HG03469 (cell line): ENCODE measurements around the gene TTC22.
A peak's percentile ranks its signal among the peaks of the same experiment; 100 is the strongest.
"Not testable (repeated sequence)": the region's sequence is repeated elsewhere in the genome, so short reads cannot be mapped to it uniquely, and the experiment has no call there.

ENCODE experiments used
- ATAC-seq: cut with Tn5 transposase; IDR thresholded peaks from one replicate; pipeline ENCODE4 v1.9.1; 2021; ENCODE audit warnings: mild to moderate bottlenecking, moderate library complexity, moderate number of reproducible peaks; ENCODE audit not compliant: unreplicated experiment

The TTC22 gene

DNA sequence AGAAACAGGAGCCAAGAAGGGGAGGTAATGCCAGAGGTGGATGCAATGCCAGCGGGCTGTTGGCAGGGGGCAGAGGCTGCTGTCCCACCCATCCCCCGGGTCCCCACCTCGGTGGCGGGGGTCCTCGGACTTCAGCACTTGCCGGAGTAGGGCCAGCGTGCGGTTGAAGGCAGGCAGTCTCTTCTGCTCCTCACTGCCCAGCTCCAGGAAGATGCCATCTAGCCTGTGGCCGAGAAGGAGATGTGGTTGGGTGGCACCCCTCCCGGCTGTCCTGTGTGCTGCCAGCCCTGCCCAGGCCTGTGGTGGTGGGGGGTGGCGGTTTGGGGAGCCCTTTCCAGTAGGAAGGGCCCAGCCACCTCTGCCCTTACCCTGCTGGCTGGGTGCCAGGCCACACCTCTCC lies 13.5 kb downstream of the TTC22 start:
- no peak for ATAC-seq

DNA sequence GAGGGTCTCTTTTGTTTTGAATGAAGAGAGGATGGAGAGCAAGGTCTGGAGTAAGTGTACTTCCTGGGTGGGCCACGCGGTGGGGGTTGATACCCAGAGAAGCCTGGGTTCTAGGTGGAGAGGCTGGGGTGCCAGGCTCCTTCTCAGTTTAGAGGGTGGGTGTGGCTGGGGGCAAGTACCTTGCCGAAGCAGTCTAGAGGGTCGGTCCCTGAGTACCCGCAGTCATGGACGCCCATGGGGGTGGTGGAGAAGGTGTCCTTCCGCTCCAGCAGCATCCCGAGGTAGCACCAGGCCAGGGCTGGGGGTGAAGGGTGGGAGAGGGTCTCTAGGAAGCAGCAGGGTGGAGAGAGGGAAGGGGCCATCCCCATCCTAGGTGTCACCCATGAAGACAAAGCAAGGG lies 14.3 kb downstream of the TTC22 start:
- no peak for ATAC-seq

DNA sequence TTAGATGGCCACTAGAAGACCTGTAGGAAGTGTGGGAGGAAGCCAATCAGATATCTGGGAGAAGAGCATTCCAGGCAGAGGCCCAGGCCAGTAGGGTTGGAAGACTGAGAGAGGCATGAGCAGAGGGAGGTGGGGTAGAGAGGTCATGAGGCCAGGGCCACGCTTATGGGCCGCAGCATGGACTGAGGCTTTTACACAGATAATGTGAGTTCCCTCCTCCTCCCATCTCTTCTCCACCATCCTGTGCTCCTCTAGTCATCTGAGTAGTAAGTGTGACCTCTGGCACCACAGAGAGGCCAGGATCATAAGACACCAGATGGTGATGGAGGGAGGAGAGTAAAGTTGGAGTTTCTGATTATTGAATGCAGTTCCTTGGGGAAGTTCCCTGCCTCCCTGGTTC lies 17.1 kb downstream of the TTC22 start:
- ATAC-seq, result no peak

DNA sequence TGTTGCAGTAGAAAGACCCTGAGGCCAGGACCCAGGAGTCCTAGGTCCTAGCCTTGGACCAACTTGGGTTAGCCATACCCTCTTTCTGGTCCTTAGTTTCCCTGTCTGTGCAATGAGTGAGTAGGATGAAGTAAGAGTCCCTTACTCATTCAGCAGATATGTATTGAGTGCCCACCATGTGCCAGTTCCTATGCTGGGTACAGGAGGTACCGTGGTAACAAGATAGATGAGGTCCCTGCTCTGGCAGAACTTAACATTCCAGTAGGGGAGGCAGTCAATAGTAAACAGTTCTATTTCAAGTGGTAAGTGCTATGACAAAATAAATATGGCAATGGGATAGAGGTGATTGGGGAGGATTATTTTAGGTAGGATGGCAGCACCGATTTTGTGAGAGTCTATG lies 18.5 kb downstream of the TTC22 start:
- no peak for ATAC-seq

DNA sequence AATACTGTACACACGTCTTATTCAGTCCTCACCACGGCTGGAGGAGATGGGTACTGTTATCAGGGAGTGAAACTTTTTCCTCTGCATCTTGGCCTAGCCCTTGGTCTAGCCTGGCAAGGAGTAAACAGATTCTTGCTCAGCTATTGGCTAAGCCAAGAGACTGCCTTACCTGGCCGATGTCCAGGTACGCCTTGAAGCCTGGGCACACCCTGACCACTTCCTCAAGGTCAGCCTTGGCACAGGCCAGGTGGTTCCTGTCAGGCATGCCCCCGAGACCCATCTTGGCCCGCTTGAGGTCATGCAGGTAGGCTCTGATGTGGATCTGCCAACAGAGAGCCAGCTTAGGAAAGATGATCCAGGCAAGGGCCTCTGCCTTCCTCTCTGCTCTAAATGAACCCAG lies 19.0 kb downstream of the TTC22 start:
- ATAC-seq, result no peak

DNA sequence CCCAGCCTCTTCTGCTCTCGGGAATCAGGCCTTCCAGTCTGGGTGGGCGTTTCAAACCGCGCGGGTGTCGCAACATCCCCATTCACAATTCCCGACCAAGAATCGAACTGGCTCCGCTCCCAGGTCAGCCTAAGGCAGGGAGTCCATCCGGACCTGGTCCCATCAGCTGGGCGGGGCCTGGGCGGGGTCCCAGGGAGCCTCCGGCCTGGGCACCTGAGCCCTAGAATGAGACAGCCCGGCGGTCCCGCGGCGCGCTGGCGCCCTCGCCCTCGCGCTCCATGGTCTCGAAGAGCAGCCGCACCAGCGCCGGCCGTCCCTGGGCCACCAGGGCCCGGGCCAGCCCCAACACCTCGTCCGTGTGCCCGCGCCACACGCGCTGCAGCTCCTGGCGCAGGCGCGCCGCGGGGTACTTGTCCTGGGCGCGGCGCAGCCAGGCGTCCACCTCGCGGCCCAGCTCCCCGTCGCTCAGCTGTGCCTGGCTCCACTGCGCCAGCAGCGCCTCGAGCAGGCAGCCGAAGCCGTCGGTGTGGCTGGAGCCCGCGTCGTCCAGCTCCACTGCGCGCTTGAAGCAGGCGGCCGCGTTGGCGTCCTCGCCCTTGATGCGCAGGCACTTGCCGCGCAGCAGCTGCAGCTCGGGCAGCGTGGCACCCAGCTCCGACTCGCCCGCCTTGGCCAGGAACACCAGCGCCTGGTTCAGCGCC lies 19.9 kb downstream of the TTC22 start:
- ATAC-seq, result no peak

DNA sequence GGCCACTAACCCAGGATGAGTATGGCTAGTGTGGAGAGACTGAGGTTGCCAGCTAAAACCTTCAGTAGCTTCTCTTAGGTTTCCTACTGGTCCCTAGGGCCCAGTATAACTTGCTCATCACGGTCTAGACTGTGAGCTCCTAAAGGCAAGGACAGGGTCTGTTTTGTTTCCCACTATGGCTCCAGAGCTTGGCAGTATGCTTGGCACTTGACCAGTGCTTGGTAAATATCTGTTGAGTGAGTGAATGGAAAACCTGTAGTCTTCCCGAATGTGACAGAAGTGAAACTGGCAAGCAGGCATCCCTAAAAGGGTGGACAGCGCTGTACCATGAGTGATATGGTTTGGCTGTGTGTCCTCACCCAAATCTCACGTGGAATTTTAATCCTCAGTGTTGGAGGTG lies 23.7 kb downstream of the TTC22 start:
- ATAC-seq, result no peak

DNA sequence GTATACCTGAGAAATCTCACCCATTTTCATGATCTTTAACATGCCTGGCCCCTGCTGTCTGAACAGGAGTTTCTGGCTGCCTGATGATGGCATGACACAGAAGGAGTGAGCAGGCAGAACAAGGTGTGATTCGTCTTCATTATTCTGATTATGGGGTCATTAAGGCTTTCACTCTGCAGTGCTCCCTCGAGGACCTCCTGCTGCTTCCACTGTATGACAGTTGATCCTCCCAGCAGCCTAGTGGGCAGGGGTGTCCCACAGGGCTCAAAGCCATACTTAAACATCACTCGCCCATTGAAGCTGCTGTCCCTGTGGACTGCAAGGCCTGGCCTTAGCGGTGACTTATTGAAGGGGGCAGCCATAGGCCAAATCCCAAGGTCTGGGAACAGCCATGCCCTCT lies 24.1 kb downstream of the TTC22 start:
- no peak for ATAC-seq

DNA sequence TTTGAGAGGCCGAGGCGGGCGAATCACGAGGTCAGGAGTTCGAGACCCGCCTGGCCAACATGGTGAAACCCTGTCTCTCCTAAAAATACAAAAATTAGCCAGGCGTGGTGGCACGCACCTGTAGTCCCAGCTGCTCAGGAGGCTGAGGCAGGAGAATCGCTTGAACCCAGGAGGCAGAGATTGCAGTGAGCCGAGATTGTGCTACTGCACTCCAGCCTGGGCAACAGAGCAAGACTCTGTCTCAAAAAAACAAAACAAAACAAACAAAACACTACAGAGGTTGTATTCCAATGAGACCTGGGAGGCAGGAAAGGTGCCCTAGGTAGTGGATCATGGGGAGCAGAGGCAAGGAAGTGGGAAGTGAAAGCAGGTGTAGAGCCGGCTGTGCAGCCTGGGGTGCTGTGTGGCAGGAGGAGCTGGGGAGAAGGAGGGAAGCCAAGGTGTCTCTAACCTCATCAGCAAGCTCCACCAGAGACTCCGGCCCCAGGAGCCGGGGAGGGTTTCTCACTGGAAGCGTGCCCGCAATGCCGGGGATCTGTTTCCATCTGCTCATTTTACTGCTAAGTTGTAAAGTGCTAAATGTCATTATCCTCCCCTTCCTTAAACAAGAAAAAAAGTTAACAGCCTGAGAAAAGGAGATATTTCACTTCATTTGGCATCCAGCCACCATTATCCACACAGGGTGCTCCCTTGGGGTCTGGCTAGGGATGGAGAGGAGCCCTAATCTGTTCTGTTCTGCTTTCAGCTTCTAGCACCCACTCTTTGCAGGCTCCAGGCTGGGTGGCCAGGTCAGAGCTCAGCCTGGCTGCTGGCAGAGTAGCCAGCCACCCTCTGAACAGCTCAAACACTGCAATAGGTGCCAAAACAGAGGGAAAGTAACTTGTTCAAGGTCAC lies 25.0 kb downstream of the TTC22 start:
- not testable (repeated sequence) for ATAC-seq

DNA sequence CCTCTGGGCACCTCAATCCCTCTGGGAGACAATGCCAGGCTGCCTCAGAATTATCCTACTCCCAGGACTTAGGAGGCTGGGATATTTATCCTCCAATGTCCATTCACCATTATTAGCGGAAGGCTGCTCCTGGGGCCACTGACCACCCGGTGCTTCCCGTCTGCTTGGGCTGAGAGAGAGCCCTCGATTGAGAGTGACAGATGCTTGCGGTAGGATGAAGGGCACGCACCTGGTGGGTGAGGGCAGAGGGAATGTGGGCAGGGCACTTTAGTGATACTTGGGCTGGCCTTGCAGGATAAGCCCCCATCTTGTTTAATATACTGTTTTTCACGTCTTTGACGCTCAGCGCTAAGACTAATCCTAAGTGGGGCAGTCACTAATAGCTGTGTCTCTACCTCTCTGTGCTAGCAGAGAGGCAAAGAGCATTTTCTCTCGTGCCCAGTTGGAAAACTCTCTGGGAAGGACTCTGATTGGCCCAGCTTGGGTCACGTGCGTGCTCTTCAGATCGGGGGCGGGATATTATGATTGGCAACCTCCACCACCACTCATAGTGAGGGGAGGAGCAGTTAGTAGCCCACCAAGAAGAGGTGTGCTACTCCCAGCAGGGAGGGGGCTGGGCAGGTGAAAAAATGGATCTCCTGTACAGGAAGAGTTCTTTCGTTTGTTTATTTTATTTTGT lies 26.2 kb downstream of the TTC22 start:
- ATAC-seq, result no peak

DNA sequence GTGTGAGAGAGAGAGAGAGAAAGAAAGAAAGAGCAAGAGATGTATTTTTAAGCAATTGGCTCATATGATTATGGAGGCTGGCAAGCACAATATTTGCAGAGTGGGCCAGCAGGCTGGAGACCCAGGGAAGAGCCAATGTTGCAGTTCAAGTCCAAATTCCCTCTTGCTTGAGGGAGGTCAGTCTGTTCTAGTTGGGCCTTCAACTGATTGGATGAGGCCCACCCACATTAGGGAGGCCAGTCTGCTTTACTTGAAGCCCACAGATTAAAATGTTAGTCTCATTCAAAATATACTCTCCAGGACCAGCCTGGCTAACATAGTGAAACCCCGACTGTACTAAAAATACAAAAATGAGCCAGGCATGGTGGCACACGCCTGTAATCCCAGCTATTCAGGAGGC lies 28.2 kb downstream of the TTC22 start:
- ATAC-seq, result no peak

DNA sequence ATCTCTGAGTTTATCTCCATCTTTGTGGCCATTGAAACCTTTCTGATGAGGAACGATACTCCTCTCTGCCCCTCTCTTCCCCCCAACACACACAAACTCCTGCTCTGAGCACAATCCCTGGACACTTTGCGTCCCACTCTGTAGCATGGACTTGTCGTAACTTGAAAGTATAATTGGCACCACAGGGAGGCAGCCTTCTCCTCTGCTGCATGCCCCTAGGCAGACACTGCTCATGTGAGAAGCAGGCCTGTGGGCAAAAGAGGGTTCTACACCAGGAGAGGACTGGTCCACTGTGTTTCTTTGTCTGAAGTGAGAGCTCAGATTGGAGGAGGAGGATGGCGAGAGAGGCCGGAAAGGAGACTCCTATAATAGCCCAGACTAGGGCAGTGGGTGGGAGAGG lies 33.0 kb downstream of the TTC22 start:
- no peak for ATAC-seq

DNA sequence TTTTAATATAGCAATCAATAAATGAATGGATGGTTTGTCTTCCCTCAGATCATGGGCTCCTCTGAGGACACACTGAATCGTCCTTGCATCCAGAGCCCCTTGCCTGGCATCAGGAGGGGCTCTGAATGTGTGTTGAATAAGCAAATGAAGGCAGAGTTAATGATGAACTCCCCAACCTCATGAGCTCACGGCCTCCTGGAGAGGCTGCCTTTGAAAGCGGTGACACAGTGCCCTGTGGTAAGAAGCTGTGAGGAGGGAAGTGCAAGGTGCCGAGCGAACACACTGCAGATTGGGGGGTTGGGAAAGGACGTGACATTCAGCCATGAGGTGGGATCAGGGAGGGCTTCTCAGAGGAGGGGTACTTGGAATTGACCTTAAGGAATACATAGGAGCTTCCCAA lies 33.6 kb downstream of the TTC22 start:
- no peak for ATAC-seq

DNA sequence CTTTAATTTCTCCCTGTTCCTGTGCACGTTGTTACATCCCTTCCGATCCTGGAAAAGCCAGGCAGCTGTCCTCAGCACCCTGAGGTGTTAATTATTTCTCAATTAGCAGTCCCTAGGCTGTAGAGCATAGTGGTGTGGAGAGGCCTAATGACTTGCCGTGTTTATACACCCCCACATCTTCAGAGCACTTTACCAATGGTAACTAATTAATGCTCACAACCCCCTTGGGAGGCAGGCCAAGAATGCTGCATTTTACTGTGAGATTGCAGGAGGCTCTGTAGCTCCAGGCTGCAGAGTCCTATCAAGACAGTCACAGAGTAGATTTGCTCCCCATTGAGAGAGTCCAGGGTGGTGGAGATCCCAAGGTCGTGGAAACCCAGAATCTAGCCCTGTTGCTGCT lies 34.4 kb downstream of the TTC22 start:
- no peak for ATAC-seq

DNA sequence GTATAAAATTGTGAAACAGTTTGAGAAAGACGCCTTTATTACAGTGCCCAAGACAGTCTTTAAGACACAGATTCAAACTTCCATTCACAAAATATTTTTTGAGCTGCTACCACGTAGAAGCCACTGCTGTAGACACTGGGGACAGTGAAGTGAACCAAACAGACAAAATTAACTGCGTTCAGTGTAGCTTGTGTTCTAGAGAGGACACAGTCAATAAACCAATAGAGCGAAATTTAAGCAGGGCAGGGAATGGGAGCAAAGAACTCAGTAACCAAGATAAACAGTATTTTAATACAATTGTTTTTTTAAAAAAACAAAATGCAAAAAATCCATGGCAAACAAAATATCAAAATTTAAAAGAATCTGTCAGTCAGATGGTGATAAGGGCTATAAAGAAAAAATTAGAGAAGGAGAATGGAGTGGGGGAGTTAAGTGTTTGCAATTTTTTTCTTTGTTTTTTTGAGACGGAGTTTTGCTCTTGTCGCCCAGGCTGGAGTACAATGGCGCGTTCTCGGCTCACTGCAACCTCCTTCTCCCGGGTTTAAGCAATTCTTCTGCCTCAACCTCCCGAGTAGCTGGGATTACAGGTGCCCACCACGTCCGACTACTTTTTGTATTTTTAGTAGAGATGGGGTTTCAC lies 36.1 kb downstream of the TTC22 start:
- ATAC-seq, result peak; percentile 1

DNA sequence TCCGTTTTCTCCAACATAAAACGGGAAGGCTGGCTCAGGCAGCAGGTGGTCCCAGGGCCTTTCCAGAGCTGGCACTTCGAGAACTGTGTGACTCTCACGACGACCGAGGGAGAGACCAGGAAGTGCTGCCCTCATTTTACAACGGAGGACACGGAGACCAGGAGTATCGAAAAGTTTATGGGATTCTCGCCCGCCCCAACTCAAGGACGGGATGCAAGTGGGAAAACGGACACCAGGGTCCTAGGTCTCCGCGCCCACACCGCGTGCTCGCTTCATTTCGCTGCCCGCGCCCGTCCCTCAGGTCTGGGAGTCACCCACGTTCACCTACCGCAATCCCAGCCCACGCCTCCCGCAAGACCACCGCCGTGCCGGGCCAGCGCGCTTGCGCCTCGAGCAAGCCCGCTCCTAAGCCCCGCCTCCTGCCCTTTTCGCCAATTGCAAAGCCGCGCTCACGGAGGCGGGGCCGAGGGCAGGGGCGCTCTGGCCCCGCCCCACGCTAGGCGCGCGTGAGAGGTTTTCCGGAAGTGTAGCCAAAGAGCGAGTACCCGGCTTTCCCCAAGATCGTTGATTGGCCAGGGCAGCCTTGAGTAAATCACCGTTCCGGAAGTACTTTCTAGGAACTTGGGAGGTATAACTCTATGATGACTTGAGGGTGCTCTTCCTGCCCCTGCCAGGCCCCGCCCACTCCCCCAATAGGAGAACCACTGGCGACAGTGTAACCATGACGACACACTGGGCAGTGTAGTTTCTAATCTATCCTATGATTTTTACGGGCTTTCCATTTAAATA lies 36.8 kb downstream of the TTC22 start, which contains the start of gene PARS2:
PARS2 (minus strand) TSS at position 391 of the 789 bp plus-strand sequence. CDS start 5,362 bp downstream, outside the sequence.
- peak; percentile 92 for ATAC-seq

DNA sequence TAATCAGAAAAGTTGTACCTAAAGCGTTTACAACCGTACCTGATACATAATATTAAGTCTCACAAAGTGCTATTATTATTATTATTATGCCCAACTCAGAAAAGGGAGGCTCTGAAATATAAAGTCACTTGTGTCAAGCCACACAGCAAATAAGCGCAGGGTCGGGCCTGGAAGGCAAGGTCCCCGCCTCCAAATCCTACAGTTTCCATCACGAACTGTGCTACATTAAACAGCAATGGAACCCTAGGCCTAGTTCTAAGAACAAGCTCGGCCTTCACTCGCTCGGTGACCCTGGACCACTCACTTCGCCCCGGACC lies 37.3 kb downstream of the TTC22 start:
- ATAC-seq, result no peak

DNA sequence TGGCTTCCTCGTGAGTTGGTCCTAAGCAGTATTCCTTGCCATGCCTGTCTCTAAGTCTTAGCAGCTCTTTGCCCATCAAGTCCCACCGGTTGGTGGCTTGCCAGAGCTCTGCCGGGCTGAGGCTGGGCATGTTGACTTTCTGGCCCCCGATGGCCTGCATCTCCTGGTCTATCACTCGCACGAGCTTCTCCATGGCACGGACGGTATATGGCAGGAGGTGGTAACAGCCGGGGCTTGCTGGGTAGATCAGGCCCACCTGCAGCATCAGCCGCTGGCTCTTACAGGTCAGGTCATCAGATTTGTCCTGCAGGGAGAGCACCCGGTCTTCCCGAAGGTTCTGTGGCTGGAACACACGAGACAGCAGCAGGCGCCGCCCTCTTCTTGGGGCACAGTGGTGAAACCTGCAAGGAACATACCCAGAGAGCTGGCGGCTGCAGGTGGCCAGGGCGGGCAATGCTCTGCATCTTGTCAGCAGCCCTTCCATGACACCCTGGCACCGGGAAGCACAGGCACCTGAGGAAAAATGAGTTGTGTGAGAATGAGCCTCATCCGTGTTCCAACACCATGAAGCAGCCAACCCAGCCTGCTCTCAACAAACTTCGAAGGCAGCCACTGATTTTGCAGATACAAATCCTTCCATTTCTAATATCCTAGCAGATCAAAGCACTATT lies 42.3 kb downstream of the TTC22 start:
- ATAC-seq, result no peak

DNA sequence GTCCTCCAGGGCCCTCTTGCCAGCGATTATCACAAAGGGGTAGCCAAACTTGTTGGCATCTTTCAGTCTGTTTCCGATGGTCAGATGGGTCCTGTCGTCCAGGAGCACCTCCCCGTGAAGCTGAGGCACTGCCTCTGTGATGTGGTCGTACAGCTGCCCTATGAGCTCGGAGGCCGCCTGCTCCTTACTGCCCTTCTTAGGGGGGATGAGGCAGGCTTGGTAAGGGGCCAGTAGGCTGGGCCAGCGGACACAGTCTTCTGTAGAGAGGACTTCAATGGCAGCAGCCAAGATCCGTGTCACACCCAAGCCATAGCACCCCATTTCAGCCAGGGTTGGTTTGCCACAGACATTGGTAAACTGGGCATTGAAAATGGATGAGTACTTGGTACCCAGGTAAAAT lies 43.3 kb downstream of the TTC22 start:
- no peak for ATAC-seq
